GM15510 (cell line): ENCODE data around the gene SLC9A9.

Experiments
- POLR2A ChIP-seq: IDR thresholded peaks from 3 replicates; pipeline ENCODE4 v1.6.1; 2011; ENCODE audit warnings: borderline replicate concordance; ENCODE audit not compliant: insufficient read length; ENCODE audit errors: extremely low read depth

Gene SLC9A9

DNA sequence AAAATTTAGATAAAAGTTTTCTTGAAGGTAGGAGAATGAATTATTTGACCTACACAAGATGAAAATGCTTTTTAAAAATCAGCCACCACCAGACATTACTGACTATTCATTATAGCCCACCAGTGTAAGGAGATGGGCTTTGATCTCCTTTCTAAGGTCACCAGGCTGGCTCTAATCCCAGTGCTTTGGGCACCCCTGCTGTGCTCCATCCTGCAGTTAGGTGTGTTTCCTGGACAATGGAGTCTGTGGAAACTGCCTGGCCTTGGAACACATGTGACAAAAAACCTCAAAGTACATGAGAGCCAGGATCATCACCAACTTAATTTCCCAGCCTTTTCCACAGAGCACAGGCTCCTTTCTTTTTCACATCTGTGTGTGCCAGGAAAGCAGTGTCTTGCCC lies 467.8 kb downstream of the SLC9A9 start:
- TF ChIP-seq POLR2A, result no peak

DNA sequence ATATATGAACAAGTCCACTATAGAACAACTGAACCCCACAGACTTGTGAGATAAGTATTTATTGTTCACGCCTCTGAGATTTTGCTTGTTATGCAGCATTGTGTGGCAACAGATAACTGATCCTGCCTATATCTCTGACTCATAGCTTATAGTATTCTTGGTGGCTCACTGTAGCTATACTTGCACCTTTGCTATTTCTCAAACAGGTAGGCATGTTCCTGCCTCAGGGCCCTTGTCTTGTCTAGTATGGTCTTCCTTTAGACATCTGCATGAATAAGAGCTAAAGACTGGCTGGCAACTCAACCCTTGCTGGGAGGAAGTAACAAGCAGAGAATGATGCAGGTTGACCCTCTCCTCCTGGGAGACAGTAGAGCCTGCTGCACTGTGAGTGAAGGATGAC lies 472.6 kb downstream of the SLC9A9 start:
- TF ChIP-seq POLR2A, result no peak

DNA sequence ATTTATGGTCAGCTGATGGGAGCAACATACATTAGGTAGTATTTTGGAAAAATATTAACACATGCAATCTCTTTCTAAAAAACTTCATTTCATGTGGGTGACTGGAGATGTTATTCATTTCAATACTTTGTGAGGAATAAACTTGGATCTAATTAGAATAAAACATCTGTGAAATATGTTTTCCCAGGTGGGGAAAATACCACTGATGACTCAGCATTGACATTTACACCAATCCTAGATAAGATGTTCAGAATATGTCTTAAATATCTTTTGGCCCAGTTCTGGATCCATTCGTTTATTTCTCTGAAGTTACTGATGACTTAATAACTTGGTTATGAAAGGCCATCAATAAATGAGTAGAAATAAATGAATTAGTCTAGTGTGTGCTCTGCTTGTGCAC lies 481.1 kb downstream of the SLC9A9 start:
- no peak for TF ChIP-seq POLR2A

DNA sequence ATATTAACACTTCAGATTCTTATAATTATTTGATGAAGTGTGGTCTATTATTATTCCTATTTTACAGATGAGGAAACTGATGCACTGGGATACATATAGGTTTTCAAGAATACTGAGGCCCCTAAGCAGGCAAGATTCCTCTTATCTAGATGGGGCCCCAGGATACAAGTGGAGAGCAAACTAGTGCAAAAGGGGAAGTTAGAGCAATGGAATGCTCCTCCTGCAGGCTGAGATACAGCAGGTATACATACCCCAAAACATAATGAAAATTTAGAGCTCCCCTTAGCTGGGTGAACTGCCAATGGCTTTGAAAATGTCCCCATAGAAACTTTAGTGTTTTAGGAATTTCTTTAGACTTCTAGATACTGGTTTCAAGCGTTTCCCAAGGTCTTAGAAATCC lies 481.6 kb downstream of the SLC9A9 start:
- TF ChIP-seq POLR2A, result no peak

DNA sequence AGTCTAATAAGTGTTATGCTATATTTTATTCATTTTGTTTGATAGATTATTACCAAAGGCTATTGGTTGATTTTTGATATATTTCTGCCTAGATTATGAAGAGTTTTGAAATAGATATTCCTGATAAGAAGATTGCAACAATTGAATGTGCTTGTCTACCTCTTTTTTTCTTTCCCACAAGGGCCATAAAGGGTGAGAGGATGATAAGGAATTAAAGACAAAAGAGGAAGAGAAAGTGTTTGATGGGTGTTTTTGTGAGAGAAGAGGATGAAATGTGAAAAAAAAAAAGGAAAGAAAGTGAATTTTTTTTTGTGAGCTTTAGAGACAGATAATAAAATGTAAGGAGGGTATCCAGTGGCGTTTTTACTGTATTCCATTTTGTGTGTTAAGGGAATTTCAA lies 484.3 kb downstream of the SLC9A9 start:
- no peak for TF ChIP-seq POLR2A

DNA sequence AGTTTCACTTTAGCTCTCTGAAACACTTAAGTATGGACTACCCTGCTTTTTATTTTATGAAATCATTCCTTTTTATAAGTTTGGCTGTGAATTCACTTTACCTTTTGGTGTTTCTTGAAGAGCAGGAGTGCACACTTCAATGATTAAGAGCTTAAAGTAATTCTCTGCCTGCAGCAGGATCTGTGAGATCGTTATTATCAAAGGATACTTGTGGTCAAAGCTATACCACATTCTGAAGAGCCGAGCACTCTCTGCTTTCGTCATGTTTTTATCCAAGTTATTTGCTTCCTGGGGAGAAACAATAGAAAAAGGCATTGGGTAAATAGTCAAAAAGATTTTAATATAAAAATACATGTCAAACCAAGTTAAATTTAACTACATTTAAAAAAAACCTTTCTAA lies 485.0 kb downstream of the SLC9A9 start:
- TF ChIP-seq POLR2A, result no peak

GRCh38 chr3:143362115-143362991 lies 485.9 kb downstream of the SLC9A9 start:
- TF ChIP-seq POLR2A, result no peak

- TF ChIP-seq POLR2A, result no peak
Measured at GRCh38 chr3:143361589-143361988, 486.7 kb downstream of the SLC9A9 start.

DNA sequence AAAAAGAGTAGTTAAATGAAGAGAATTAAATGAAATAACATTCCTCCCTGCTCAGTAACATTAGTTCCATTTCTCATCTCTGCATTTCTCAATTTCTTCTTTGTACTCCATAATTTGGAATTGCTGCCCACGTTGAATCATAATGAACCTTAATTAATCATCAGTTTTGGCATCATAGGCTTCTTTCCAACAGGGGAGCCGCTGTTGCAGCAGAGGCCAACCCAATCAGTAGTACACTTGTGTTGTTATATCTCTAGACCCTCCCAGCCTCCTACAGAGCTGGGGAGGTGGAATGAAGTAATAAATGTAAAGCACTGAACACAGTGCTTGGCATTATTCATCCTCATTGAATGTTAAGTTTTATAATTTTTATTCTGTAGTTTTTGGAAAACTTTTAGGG lies 488.0 kb downstream of the SLC9A9 start:
- no peak for TF ChIP-seq POLR2A

- no peak for TF ChIP-seq POLR2A
Measured at GRCh38 chr3:143358793-143359491, 489.3 kb downstream of the SLC9A9 start.

GRCh38 chr3:143358155-143358792 lies 490.0 kb downstream of the SLC9A9 start:
- no peak for TF ChIP-seq POLR2A

- no peak for TF ChIP-seq POLR2A
Measured at GRCh38 chr3:143357700-143358099, 490.6 kb downstream of the SLC9A9 start.

DNA sequence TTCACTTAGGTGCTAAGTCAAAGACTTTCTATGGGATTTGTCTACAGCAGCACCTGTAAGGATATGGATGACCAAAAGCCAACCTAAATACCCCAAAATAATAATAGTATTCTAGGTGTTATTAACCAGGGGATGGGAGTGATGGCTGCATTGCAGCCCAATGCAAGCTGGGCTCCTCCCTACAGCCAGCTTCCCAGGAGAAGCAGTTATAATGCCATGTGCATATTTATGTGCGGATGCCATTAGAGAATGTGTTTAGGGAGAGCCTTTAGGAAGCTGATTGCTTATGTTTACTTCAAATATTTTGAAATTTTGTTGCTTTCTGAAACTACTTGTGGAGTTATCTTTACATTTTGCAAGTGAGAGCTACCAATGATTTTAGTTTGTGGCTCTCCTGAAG lies 491.4 kb downstream of the SLC9A9 start:
- no peak for TF ChIP-seq POLR2A

GRCh38 chr3:143354342-143354741 lies 493.9 kb downstream of the SLC9A9 start:
- no peak for TF ChIP-seq POLR2A

DNA sequence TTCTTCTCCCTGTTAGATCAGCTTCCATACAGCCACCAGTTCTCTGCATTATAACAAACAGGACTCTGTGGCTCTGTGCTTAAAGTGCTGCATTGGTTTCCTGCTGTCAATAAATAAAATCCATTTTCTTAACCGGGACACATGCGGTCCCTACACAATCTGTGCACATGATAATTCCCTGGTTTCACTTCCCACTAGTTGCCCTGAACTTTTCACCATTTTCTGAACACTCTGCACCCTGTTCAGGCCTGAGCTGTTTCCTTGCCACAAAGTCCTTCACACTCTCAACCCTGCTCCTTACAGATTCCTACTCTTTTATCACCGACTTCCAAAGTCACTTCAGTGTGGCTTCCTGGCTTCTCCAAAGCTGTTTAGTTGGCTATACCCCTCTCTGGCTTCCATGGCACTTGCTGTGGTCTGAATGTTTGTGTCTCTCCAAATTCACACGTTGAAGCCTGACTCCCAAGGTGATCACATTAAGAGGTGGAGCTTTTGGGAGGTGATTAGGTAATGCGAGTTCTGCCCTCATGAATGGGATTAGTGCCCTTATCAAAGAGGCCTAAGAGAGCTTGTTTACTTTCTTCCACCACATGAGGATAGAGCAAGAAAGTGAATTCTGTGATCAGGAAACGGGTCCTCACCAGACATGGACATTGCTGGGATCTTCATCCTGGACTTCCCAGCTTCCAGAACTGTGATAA lies 495.3 kb downstream of the SLC9A9 start:
- no peak for TF ChIP-seq POLR2A
